ENCODE data around the gene PARP1. TPM values are rescaled to one million over a fixed set of nuclear protein-coding genes. Genes with fewer than 3 reads are reported as not detected.

Gene PARP1
- total RNA-seq, 1 experiment from 2014 or later = 213 TPM

GRCh38 chr1:226420328-226420727 lies 12.4 kb upstream of the PARP1 start:
- RAD21 ChIA-PET (ENCODE audit: low non-redundant PET in 1 of 2, low total read pairs in 2 of 2, uncharacterized antibody in 2 of 2, unreplicated experiment in 2 of 2) = no interaction called here
- H3K4me3 ChIP-seq (replicated peaks in 1 of 2; ENCODE audit: low read depth in 1 of 2, low read length in 2 of 2) = no peak overlapping the region
- no peaks in the 10 kb centered on the region for H3K27me3 ChIP-seq (ENCODE audit: insufficient read depth, low read length)
- intact Hi-C loops (cut with micrococcal nuclease) = loop anchor here (10.0 kb wide), 1 partner anchor 1014 kb away; no protein-coding TSS in a partner anchor
- no peaks in the 10 kb centered on the region for H3K9me2 ChIP-seq (ENCODE audit: insufficient read depth)
- no peaks in the 10 kb centered on the region for H3K9me3 ChIP-seq (ENCODE audit: control insufficient read depth in 1 of 2, insufficient read depth in 1 of 2, low read depth in 1 of 2, low read length in 2 of 2)
- CTCF ChIA-PET = interaction anchor here (1.5 kb wide), 1 partner anchor 12 kb away, joined by 4 read pairs; the partner anchor contains the start of gene PARP1
- no peak overlapping the region for H3K4me2 ChIP-seq (ENCODE audit: low read length)
- BruUV-seq (replicated peaks) = no TSS peak
- DNase-seq (ENCODE audit: low read depth, low spot score) = no peak
- TF ChIP-seq EGR1 (IDR thresholded peaks at IDR 0.05; ENCODE audit: low read depth) (no peak), CBX3 (IDR thresholded peaks at IDR 0.05; ENCODE audit: low read depth) (no peak), RAD21 (IDR thresholded peaks at IDR 0.05; ENCODE audit: low read depth) (no peak), EZH2phosphoT487 (IDR thresholded peaks at IDR 0.05; ENCODE audit: borderline replicate concordance) (no peak), REST (IDR thresholded peaks at IDR 0.05; ENCODE audit: low read depth) (no peak), ZNF274 (IDR thresholded peaks at IDR 0.05; ENCODE audit: low read depth, low read length) (no peak), ZBTB33 (IDR thresholded peaks at IDR 0.05; ENCODE audit: extremely low read depth, insufficient replicate concordance, low read length) (no peak), ELF1 (IDR thresholded peaks at IDR 0.05; ENCODE audit: borderline replicate concordance, low read depth) (no peak), ZFX (IDR thresholded peaks at IDR 0.05) (no peak), SRF (IDR thresholded peaks at IDR 0.05; ENCODE audit: low read depth) (no peak), SIN3A (IDR thresholded peaks at IDR 0.05; ENCODE audit: low read depth) (no peak)
- H3K9ac ChIP-seq (ENCODE audit: low read length) = no peak overlapping the region
- no peaks in the 10 kb centered on the region for H3K4me1 ChIP-seq (ENCODE audit: control insufficient read depth in 1 of 2, insufficient read depth in 2 of 2, low read length in 2 of 2)
- POLR2A ChIA-PET = interaction anchor here (1.1 kb wide), 1 partner anchor 15 kb away, joined by 3 read pairs; no protein-coding TSS in a partner anchor
- H3K36me3 ChIP-seq (ENCODE audit: control insufficient read depth in 1 of 2, insufficient read depth in 2 of 2, low read length in 2 of 2) = no peaks in the 10 kb centered on the region
- H3K27ac ChIP-seq (ENCODE audit: low read depth, low read length) = no peak overlapping the region
- ATAC-seq = no peak
- no peaks in the 10 kb centered on the region for H4K20me1 ChIP-seq (ENCODE audit: insufficient read depth)
- no peak overlapping the region for H2AFZ ChIP-seq (ENCODE audit: low read depth, low read length, poor library complexity, severe bottlenecking)
- no peaks in the 10 kb centered on the region for H3K79me2 ChIP-seq (ENCODE audit: insufficient read depth, low read length)

All from HCT116 (cell line).